K562 (cell line): ENCODE results near the gene BCAR3. TPM values are rescaled to one million over a fixed set of nuclear protein-coding genes. Genes with fewer than 3 reads are reported as not detected.

Source experiments
- BCLAF1 ChIP-seq, 2 experiments: fragments of 450-650 bp in 1 of 2; IDR thresholded peaks; 2 replicates each; pipeline ENCODE4 v1.6.1; 2011 to 2017; ENCODE audit warnings: low read depth in 2 of 2, antibody characterized with exemption in 1 of 2, borderline replicate concordance in 1 of 2, low read length in 1 of 2, mild to moderate bottlenecking in 1 of 2, mixed read lengths in 1 of 2; ENCODE audit not compliant: control insufficient read depth in 1 of 2
- CREB1 ChIP-seq, 2 experiments: sonication (generic) in 1 of 2; formaldehyde crosslinking in 1 of 2; IDR thresholded peaks; 2 replicates each; pipeline versions ENCODE4 v1.6.1 to v1.8.0; 2012 to 2022; ENCODE audit warnings: inconsistent platforms in 1 of 2, mild to moderate bottlenecking in 1 of 2, missing genetic modification reagents in 1 of 2, moderate library complexity in 1 of 2
- ELF4 ChIP-seq: fragments of 450-650 bp; formaldehyde crosslinking; IDR thresholded peaks from 2 replicates; pipeline ENCODE4 v1.4.0; 2022; ENCODE audit warnings: missing genetic modification characterization
- ETV5 ChIP-seq: sonication (generic); formaldehyde crosslinking; IDR thresholded peaks from 2 replicates; pipeline ENCODE4 v1.4.0; 2020; ENCODE audit warnings: low read depth, mild to moderate bottlenecking, missing genetic modification reagents
- FOXM1 ChIP-seq, 2 experiments: fragments of 450-650 bp in 1 of 2; sonication (generic) in 1 of 2; formaldehyde crosslinking in 1 of 2; IDR thresholded peaks; 2 replicates each; pipeline versions ENCODE4 v1.6.1 to v1.9.0; 2017 to 2022; ENCODE audit warnings: low read depth in 2 of 2, mild to moderate bottlenecking in 2 of 2, missing genetic modification reagents in 1 of 2, moderate library complexity in 1 of 2
- GTF2E2 ChIP-seq: fragments of 200-800 bp; sonication (Bioruptor generic); IDR thresholded peaks from 2 replicates; pipeline ENCODE4 v1.6.1; 2016; ENCODE audit warnings: missing genetic modification characterization, missing compliant biosample characterization
- HMGN3 ChIP-seq: IDR thresholded peaks from 2 replicates; pipeline ENCODE4 v1.6.1; 2011; ENCODE audit warnings: borderline replicate concordance, low read depth, mild to moderate bottlenecking, mixed read lengths, low read length; ENCODE audit not compliant: insufficient read length; ENCODE audit errors: extremely low read depth
- IFI16 ChIP-seq: fragments of 250-450 bp; sonication (Bioruptor Pico); IDR thresholded peaks from 2 replicates; pipeline ENCODE4 v2.1.2; 2022; ENCODE audit warnings: mild to moderate bottlenecking, inconsistent platforms
- MAZ ChIP-seq, 2 experiments: fragments of 450-650 bp in 1 of 2; sonication (generic) in 1 of 2; formaldehyde crosslinking; IDR thresholded peaks in 1 of 2; conservative IDR thresholded peaks in 1 of 2; 2 replicates each; pipeline versions ENCODE4 v1.4.0 to v1.5.0; 2020; ENCODE audit warnings: mild to moderate bottlenecking in 1 of 2, missing genetic modification reagents in 1 of 2
- RUNX1 ChIP-seq: sonication (generic); IDR thresholded peaks from 2 replicates; pipeline ENCODE4 v1.6.1; 2016; ENCODE audit warnings: antibody characterized with exemption, low read depth
- SMARCA4 ChIP-seq: fragments of 450-650 bp; IDR thresholded peaks from 2 replicates; pipeline ENCODE4 v1.6.1; 2016
- SPI1 ChIP-seq: IDR thresholded peaks from 2 replicates; pipeline ENCODE4 v1.6.1; 2011; ENCODE audit warnings: low read depth, low read length, control low read depth, borderline replicate concordance
- ZNF134 ChIP-seq: fragments of 250-450 bp; sonication (Bioruptor Pico); conservative IDR thresholded peaks from 2 replicates; pipeline ENCODE4 v1.4.0; 2020
- ZNF280A ChIP-seq: fragments of 450-650 bp; IDR thresholded peaks from 2 replicates; pipeline ENCODE4 v1.6.1; 2018; ENCODE audit warnings: mild to moderate bottlenecking, low read depth; ENCODE audit not compliant: partially characterized antibody
- ZNF436 ChIP-seq: fragments of 250-450, 450-650 bp; sonication (Bioruptor Pico); formaldehyde crosslinking; IDR thresholded peaks from 2 replicates; pipeline ENCODE4 v1.7.0; 2020; ENCODE audit warnings: mild to moderate bottlenecking
- polyA plus RNA-seq, 8 experiments: library from polyadenylated mRNA; depleted of rRNA in 4 of 8; stranded (reverse) in 5 of 8; unstranded in 3 of 8; fragments of >200 nt; fragmentation: Nextera tagmentation in 2 of 8; fragmentation: Illumina TruSeq in 1 of 8; extraction: Ambion mirVana in 2 of 8; extraction: Trizol in 1 of 8; gene quantifications; 2 replicates each; pipeline versions ENCODE4 v1.2.1 to v1.2.3, GENCODE V29; 2011 to 2014; ENCODE audit warnings: inconsistent platforms in 1 of 8, missing spikeins in 1 of 8
- total RNA-seq, 7 experiments: library from RNA; depleted of rRNA in 6 of 7; stranded (reverse); fragments of >200 nt in 6 of 7; fragmentation: Illumina TruSeq in 2 of 7; extraction: Trizol in 2 of 7; gene quantifications; 2 replicates each; pipeline versions ENCODE4 v1.2.1 to v1.2.3, GENCODE V29; 2011 to 2021; ENCODE audit warnings: low replicate concordance in 1 of 7
- TF ChIP-seq, protein P1 (sequence below): fragments of 450-650 bp; conservative IDR thresholded peaks from 2 replicates; pipeline ENCODE4 v1.6.1; 2016; ENCODE audit warnings: missing genetic modification characterization, low read depth, mild to moderate bottlenecking, control low read depth, missing compliant biosample characterization
- TF ChIP-seq, protein P2 (sequence below): fragments of 250-450 bp; sonication (Bioruptor Pico); IDR thresholded peaks from 2 replicates; pipeline ENCODE4 v1.9.0; 2021; ENCODE audit warnings: mild to moderate bottlenecking, inconsistent platforms

BCAR3 gene
- total and polyA plus RNA-seq, 9 of the 15 experiments (the other 6 are each of a cell fraction or from before 2014, with no cell fraction given), result 1.8 to 6.3 (median 3.8) TPM

- peak; percentile 57 for TF ChIP-seq HMGN3
- TF ChIP-seq MAZ (CRISPR knock-in tag; conservative IDR thresholded peaks at IDR 0.05 in 1 of 2, IDR thresholded peaks at IDR 0.05 in 1 of 2), result peak in 1 of 2 experiments; percentile 32; a peak in 1 of 4 replicates
- TF ChIP-seq SMARCA4, result no peak
- peak; percentile 69 for TF ChIP-seq ZNF134 (CRISPR knock-in tag)
- TF ChIP-seq IFI16 (CRISPR knock-in tag), result no peak
- TF ChIP-seq ZNF436 (CRISPR knock-in tag), result no peak
- TF ChIP-seq FOXM1 (IDR thresholded peaks at IDR 0.05; ENCODE audit: low read depth), result no peak
- TF ChIP-seq FOXM1 (CRISPR knock-in tag; IDR thresholded peaks at IDR 0.05; ENCODE audit: low read depth), result no peak
- TF ChIP-seq, protein P1, sequence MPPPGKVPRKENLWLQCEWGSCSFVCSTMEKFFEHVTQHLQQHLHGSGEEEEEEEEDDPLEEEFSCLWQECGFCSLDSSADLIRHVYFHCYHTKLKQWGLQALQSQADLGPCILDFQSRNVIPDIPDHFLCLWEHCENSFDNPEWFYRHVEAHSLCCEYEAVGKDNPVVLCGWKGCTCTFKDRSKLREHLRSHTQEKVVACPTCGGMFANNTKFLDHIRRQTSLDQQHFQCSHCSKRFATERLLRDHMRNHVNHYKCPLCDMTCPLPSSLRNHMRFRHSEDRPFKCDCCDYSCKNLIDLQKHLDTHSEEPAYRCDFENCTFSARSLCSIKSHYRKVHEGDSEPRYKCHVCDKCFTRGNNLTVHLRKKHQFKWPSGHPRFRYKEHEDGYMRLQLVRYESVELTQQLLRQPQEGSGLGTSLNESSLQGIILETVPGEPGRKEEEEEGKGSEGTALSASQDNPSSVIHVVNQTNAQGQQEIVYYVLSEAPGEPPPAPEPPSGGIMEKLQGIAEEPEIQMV, result no peak
- TF ChIP-seq GTF2E2 (tag), result no peak
- no peak for TF ChIP-seq ELF4
- no peak for TF ChIP-seq CREB1 (IDR thresholded peaks at IDR 0.05)
- no peak for TF ChIP-seq CREB1 (CRISPR knock-in tag; IDR thresholded peaks at IDR 0.05)
- no peak for TF ChIP-seq SPI1
- no peak for TF ChIP-seq BCLAF1 (IDR thresholded peaks at IDR 0.05; ENCODE audit: borderline replicate concordance in 1 of 2, control insufficient read depth in 1 of 2, low read depth in 2 of 2, low read length in 1 of 2)
- no peak for TF ChIP-seq ETV5 (CRISPR knock-in tag)
- no peak for TF ChIP-seq ZNF280A
- TF ChIP-seq RUNX1, result no peak
- TF ChIP-seq, protein P2, sequence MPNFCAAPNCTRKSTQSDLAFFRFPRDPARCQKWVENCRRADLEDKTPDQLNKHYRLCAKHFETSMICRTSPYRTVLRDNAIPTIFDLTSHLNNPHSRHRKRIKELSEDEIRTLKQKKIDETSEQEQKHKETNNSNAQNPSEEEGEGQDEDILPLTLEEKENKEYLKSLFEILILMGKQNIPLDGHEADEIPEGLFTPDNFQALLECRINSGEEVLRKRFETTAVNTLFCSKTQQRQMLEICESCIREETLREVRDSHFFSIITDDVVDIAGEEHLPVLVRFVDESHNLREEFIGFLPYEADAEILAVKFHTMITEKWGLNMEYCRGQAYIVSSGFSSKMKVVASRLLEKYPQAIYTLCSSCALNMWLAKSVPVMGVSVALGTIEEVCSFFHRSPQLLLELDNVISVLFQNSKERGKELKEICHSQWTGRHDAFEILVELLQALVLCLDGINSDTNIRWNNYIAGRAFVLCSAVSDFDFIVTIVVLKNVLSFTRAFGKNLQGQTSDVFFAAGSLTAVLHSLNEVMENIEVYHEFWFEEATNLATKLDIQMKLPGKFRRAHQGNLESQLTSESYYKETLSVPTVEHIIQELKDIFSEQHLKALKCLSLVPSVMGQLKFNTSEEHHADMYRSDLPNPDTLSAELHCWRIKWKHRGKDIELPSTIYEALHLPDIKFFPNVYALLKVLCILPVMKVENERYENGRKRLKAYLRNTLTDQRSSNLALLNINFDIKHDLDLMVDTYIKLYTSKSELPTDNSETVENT (CRISPR knock-in tag), result no peak
Observed at GRCh38 chr1:93681101-93681988, at the start of gene BCAR3 (continued).
